GM19025 (cell line): Measurements from ENCODE around the gene MEG3.

Source experiments
- ATAC-seq: cut with Tn5 transposase; IDR thresholded peaks from one replicate; pipeline ENCODE4 v1.9.1; 2021; ENCODE audit warnings: mild to moderate bottlenecking, low read depth, moderate library complexity; ENCODE audit not compliant: unreplicated experiment

MEG3 gene

GRCh38 chr14:100907240-100907639 is 81.3 kb downstream of the MEG3 start:
- ATAC-seq: no peak

GRCh38 chr14:100909439-100909838 is 83.5 kb downstream of the MEG3 start:
- ATAC-seq: no peak
